Activated CD4-positive, CD25-positive, alpha-beta regulatory T cell treated with anti-CD3 and anti-CD28 coated beads, Interleukin-2, amount 50 U/mL, for 24 hours (primary cell): Measurements from ENCODE around the gene TGM3.

ENCODE experiments used
- ATAC-seq, 2 donors: fragments of 150-1000 bp; cut with Tn5 transposase; one replicate each; pipeline ENCODE4 v1.10.0; 2021; ENCODE audit warnings: mild to moderate bottlenecking in 1 of 2, moderate library complexity in 1 of 2

Gene TGM3

DNA sequence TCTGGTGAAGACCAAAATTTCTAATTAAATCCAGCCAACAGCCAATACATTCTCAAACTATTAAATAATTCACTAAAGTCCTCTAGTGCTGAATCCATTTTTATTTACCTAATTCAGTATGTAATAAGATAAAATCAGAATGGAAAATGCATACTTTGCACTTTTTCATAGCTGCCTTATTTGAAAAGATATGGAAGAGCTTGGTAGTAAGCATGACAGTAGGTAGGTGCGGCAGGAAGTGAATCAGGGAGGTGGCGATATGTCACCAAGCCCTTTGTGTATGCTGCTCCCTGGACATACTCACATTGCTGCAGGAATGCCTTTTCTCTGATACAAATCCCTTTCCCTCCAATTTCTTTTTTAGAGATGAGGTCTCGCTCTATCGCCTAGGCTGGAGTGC lies 10.2 kb upstream of the TGM3 start:
- ATAC-seq: no peak

DNA sequence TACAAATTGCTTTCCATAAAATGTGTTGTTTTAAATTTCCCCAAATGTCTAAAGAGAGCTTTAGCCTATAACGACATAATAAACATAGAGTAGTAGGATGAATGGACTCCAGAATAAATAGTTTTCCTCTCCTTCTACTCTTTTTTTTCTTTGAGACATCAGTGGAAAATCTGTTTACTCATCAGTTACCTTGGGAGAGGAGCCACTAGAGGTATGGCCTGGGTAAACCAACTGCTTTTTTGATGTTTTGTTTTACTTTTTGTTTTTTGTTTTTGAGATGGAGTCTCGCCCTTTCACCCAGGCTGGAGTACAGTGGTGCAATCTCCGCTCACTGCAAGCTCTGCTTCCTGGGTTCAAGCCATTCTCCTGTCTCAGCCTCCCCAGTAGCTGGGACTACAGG lies 8.3 kb upstream of the TGM3 start:
- no peak for ATAC-seq

DNA sequence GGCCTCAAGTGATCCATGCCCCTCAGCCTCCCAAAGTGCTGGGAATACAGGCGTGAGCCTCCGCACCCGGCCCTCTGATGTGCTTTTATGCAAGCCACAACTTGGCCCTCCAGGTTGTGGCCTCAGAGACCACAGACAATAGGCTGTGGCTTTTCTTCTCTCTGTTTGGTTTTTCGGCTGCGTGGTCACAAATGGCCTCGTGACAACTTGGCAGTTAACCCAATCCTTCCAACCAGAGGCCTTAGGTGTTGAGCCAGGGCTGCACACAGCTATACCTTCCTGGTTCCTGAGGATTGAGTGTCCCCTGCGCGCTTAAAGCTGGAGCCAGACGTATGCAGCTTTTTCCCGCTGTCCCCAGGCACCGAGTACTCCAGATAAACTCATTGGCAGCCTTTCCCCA lies 6.3 kb upstream of the TGM3 start:
- ATAC-seq: no peak

DNA sequence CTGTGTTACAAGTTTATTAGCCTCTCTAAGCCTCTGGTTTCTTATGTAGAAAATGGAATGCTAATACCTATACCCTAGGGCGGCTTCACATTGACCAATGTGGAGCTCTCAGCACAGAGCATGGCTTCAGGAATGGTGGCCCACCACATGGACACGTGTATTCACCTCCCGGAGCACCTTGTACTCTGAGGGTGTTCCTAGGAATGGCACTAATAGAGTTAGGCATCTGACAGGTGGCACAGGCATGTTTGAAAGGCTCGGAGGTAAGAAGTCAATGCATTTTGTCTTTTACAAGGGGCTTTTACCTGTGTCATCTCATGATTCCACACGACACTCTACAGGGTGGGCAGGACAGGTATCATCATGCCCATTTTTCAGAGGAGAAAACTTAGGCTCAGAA lies 5.3 kb upstream of the TGM3 start:
- ATAC-seq: no peak

DNA sequence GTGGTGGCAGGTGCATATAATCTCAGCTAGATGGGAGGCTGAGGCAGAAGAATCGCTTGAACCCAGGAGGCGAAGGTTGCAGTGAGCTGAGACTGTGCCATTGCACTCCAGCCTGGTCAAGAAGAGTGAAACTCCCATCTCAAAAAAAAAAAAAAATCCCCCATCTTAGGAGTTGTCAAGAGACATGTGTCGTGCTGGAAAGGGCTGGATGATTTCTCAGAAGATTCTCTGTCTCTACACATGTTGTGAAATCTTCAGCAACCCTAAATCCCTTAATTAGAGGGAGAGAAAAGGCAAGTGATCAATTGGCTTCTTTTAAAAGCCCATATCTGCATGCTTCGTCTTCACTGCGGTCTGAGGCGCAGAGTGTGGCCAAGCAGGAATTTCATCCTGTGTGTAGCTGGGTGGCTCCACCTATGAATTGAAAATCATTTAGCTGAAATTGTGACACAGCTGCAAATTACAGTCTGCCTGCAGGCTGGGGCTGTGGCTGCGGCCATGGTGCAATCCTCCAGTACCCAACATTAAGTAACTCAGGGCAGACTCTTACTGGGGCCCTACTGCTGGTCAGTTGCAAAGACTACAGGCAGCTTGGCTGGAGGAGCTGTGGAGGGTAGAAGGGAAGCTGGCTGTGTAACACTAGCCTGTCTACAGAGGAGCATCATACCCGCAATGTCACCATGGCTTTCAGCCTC lies 3.2 kb upstream of the TGM3 start:
- ATAC-seq: no peak

DNA sequence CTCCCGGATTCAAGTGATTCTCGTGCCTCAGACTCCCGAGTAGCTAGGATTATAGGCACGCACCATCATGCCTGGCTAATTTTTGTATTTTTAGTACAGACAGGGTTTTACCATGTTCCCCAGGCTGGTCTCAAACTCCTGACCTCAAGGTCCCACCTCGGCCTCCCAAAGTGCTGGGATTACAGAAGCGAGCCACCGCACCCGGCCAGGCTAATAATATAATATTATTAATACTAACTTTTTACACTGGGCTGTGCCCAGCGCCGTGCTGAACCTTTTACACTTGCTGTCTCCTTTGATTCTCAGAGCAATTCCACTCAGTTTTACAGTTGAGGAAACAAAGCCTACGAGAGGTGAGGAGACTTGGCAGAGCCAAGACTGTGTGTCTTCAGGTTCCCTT lies 2.3 kb upstream of the TGM3 start:
- ATAC-seq: no peak

DNA sequence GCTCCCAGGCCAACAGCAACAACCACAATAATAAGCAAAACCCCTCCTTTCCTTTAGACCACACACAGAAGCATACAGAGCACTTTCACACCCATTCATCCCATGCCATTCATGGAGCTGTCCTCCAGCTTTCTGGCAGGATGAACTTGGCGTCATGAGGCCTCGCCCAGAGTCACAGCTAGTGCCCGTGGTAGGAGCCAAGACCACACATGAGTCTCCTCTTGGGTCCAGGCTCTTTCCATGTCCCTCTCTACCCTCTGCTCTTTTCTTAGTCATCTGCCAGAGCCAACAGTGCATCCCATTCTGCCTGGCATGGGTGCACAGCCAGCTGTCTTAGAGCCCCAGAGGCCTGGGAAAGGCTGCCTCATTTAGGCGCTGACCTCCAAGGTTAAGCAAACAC lies 1.8 kb upstream of the TGM3 start:
- no peak for ATAC-seq

DNA sequence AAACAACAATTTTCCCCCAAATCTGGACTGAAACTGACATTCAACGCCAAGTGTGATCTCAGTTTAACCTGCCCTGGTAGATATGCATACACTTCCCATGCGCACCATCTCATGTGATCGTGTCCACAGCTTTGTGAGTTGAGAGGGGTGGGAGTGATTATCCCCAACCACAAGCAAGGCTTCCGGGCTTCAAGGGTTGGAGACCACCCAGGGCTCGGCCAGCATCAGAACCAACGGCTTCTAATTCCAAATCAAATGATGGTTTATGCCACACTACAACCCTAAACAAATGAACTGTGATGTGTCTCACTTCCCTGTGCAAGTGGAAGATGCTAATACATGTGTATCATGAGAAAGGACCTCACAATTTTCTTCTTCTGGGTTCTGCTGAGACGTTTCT lies 515 bp upstream of the TGM3 start:
- ATAC-seq: no peak

DNA sequence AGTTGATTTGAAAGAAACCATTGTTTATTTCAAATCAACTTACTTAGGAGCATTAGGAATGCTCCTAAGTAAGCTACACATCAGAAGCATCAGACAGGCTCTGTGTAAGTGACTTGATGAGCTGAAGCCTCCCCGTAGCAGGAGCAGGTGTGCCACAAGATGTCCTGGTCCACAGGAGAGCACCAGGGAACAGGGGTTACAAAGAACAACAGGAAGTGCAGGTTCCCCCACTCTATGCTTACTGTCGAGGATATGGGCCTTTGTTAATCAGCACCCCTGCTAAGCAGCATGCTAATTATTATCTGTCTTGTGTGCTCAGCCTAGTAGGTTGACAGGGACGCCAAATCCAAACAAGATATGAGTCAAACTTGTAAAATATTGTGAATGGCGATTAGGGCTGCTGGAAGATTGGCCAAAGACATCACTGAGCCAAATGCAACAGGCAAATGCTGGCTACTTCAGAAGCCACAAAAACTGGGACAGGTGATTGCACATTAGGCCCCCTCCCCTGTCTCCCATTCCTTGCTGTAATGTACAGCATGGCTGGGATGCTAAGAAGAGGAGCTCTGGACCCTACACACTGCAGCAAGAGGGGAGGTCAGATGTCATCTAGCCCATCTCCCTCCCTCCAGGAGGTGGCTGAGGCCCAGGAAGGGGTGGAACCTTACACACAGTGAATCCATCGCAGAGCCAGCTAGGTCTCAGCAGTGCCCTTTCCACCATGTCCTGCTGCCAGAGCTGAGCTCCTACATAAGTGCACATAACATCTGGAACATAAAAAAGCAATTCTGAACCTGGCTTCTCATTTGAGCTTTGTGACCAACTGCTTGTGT lies 939 bp downstream of the TGM3 start:
- no peak for ATAC-seq

DNA sequence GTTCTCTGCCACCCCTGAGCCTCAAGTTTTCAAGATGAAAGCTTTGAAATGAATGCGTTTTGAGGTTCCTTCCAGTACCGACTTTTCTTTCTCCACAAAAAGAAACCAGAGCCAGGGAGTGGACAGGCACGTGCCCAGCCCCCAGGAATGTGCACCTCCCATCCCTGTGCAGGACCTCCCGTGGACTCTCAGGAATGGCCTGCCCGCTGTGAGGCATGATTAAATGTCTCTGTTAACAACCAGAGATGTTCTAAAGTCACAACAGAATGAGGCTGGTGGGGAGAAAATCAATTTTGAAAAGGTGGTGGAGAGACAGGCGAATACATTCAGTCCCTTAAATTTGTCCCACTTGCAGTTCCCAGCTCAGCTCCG lies 1.5 kb downstream of the TGM3 start:
- no peak for ATAC-seq

DNA sequence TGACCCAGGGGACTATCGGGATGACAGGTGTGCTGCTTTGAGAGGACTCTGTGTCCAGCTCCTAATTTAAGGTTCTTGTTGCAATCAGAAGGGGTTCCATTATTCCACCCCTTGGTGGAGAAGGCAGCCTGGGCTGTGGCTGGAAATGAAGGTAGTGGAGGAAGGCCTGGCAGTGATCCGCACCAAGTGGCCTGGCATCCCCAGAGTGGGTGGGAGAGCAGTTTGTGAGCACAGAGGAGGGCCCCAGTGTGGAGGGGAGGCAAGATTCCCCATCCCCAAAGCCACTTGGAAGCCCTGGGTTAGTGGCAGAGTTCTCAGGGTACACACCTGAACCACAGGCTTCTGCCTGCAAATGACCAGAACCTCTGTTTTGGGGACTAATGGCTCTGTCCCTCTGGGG lies 2.3 kb downstream of the TGM3 start:
- no peak for ATAC-seq

DNA sequence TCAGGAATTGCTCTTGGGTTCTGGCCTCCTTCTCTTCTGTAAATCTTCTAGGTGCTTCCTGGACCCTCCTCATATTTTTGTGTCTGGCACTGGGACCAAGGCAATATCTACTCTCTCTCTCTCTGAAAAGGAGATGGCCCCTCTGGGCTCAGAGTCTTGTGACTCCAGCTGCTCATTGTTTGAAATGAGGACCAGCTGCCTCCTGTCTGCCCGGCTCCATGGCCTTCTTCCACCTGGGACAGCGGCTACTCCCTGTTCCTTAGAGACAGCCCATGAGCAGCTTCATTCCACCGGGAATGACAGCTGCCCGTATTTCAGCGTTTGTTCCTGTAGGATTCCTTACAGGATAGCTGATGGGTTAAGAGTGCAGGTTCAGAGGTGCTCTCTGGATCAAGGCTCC lies 2.9 kb downstream of the TGM3 start:
- no peak for ATAC-seq

DNA sequence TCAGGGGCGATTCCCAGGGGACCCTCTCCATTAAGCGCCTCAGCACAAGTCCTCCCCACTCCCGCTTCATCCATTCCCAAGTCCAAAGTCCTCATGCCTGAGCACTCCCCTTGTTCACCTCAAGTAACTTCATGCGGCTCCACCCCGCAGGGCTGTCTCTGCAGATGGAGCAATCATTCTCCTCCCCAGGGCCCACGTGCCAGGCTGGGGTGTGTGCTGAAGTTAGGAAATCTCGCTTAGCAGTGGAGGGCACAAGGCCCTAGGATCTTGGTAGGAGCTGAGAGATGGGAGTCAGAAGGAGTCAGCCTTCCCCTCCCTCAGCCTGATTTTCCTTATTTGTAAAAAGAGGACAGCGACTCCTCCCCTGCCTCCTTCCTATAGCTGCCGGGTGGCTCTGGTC lies 3.5 kb downstream of the TGM3 start:
- no peak for ATAC-seq

DNA sequence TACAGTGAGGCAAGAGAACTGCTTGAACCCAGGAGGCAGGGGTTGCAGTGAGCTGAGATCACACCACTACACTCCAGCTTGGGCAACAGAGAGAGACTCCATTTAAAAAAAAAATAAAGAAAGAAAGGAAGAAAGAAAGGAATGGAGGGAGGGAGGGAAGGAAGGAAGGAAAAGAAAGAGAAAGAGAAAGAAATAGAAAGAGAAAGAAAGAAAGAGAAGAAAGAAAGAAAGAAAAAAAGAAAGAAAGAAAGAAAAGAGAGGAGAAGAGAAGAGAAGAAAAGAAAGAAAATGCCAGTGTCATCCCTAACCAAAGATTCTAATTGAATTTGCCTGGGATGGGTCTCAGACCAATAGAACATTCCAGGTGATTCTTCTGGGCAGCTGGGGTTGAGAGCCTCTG lies 4.2 kb downstream of the TGM3 start:
- ATAC-seq: no peak

DNA sequence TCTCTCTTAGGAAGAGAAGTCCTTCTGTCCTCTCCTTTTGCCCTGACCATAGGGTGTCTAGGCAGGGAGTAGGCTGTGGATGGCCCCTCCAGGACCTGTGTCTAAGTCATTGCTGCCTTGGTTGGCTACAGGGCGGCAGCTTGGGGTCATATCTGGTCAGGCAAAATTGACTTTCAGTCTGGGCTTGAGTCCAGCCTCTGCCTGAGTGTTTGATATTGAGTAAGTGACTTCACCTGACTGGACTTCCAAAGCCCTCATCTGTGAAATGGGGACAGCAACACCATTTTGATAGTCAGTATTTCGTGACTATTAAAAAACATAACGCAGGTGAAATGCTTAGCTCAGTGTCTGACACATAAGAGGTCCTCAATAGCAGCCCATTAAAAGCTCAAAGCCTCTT lies 4.6 kb downstream of the TGM3 start:
- no peak for ATAC-seq

DNA sequence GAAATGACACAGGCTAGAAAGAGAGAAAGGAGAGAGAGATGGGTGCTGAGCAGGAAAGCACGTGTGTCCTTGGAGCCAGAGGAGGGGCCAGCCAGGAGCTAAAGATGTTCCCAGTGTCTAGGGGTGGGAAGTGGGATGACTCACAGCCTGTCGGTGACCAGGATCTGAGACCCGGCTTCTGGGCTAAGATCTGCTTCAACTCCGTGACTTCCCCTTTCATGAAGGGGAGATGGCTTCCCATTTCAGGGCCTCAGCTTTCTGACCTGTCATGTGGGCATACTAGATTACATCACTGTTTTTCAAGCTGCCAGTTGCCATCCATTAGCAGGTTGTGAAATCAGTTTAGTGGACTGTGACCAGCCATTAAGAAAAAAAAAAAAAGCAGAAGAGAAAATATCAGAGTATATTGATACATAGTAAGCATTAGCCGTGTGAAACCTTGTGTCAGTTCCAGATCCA lies 5.4 kb downstream of the TGM3 start:
- peak in 1 of 2 donors; percentile 63 for ATAC-seq

DNA sequence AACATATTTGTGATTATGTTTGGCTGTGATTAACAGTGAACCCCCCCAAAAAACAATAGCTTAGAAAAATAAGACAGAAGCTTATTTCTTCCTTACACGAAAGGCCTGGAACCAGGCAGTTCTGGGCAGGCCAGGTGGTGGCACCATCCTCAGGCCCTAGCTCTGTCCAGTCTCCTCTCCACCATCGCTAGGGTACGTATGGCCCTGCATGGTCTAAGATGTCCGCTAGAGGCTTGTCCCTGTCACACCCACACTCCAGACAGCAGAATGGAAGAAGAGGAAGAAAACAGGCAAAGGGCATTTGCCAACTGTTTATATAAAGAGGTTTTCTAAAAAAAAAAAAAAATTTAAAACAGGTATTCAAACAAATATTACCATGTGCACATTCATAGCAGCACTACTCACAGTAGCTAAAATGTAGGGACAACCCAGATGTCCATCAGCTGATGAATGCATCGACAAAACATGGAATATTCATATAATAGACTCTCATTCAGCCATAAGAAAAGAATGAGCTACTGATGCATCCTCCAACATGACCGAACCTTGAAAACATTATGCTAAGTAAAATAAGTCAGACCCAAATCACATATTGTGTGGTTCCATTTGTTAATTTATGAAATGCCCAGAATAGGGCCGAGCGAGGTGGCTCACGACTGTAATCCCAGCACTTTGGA lies 6.7 kb downstream of the TGM3 start:
- no peak for ATAC-seq

DNA sequence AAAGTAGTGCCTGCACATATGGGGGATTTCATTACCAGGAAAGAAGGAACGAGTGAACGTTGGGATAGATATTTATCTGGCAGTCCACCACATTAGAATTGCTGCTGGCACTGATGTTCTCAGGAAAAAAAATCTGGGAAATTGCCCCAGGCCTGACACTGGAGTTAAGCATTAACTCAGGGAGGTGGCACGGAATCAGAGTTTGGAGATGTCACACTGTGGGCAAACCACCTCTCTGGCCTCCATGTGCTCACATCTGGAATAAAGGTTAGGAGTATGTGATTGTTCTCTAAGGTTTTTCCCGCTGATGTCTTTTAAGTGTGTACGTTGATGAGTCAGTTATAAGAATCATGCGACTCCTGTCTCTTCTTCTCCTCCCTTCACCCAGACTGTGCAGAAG lies 7.9 kb downstream of the TGM3 start:
- ATAC-seq: no peak

DNA sequence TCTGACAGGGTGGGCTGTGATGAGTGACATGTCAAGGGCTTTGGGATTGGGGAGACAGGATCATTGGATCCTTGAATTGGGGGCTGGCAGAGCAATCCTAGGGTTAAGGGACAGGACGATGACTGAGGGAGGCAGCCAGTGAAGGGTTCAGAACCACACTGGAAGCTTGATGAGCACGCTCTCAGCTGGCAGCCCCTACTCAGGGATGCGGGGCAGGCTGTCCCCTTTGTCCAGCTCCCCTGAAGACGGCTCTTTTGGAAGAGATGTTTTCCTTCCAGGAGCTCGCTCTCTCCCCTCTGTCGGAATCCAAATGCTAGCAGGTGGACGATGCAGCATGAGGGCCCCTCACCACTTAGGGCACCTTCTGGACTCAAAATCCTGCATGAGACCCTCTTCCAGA lies 8.4 kb downstream of the TGM3 start:
- ATAC-seq: no peak

DNA sequence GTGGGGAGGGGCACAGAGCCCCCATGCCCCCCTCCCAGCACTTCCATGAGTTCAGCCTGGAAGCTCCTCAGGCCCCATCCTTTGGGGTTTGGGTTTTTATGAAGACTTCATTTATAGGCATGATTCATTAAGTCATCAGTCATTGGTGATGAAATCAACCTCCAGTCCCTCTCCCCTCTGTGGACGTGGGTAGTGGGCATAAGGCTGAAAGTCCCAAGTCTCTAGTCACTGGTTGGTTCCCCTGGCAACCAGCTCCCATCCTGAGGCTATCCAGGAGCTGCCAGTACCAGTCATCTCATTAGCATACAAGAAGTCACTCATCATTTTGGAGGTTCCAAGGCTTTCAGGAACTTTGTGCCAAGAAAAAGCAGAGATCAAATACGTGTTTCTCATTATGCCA lies 9.2 kb downstream of the TGM3 start:
- ATAC-seq: no peak

DNA sequence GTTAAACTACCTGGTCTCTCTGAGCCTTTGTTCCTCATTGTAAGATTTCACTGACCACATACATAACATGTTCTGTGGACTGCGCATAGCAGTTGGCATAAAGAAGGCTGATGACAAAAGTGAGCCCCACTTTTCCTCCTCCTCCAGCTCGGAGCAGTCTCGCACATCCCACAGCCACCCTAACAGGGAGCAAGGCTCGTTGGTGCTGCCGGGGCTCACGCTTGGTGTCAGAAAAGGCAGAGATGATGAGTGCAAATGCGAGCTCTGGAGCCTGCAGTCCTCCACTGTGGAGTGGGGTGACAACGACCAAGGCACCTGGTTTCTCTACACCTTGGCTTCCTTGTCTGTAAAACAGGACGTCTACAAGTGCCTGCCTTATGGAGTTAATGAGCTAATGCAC lies 9.7 kb downstream of the TGM3 start:
- ATAC-seq: no peak

DNA sequence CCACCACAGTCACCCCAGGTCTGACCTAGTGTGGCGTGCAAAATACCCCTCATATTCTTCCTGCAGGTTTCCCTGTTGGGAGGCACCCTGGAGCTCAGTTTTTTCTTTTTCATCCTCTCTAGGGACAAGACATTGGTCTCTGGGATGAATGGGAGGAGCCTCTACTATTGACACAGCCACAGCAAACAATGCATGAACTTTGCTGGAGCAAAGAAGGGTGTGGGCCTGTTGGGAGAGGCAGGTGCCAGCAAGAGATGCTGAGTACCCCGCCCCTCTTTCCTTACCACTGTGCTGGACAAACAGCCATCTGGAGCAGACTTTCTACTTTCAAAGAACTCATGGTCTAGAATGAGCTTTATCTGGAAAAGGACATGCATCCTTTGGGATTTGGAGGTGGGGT lies 10.1 kb downstream of the TGM3 start:
- no peak for ATAC-seq

DNA sequence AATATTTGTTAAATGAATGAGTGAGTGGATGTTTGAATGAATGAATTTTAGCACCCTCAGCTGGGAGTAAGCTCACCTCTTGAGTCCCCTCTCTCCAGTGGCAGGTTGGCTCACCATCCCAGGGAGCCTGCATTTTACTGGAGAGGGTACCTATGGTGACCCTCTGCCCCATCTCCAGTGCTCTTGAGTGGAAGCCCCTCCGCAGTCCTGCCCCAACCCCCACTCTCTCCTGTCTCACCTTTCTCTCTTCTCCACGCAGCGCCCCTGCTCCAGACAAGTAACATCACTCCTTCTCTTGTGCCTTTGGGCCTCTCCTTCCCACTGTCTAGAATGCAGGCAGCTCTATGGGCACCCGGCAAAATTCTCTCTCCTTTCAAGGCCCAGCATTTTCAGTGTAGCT lies 11.3 kb downstream of the TGM3 start:
- no peak for ATAC-seq

DNA sequence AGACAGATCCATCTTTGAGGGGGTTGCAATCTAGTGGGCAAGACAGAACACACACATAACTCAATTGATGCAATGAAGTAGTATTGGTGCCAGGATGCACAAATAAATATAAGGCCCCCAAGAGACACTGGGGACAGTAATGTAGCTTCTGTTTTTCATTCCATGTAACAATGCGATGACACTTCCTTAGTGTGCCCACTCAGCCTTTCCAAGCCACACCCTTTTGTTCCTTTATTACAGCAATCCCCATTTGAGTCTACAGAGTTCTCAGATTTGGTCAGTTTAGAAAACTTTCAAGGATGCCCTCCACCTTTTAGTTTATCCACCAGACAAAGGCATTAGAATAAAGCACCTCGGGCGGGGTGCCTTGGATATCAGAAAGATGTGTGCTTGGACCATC lies 15.5 kb downstream of the TGM3 start:
- ATAC-seq: no peak
